ENCODE data around the gene RHOF.

RHOF gene

GRCh38 chr12:121793440-121793837 lies at the start of gene RHOF:
Gene RHOF (minus strand): TSS chr12:121793688. CDS start chr12:121793633, 55 bp downstream.
- no peak for DNase-seq

- no peak for DNase-seq
Observed at GRCh38 chr12:121839993-121840761, 46.7 kb upstream of the RHOF start.

GRCh38 chr12:121839106-121839992 lies 45.9 kb upstream of the RHOF start:
- DNase-seq = peak; percentile 96

- DNase-seq = no peak
Observed at GRCh38 chr12:121838126-121838525, 44.6 kb upstream of the RHOF start.

- no peak for DNase-seq
Observed at GRCh38 chr12:121837680-121838079, 44.2 kb upstream of the RHOF start.

GRCh38 chr12:121831571-121832245 lies 38.2 kb upstream of the RHOF start:
- DNase-seq = no peak

GRCh38 chr12:121830588-121831265 lies 37.2 kb upstream of the RHOF start:
- no peak for DNase-seq

GRCh38 chr12:121830134-121830533 lies 36.6 kb upstream of the RHOF start:
- no peak for DNase-seq

GRCh38 chr12:121829250-121829918 lies 35.9 kb upstream of the RHOF start:
- DNase-seq = no peak

GRCh38 chr12:121828826-121829225 lies 35.3 kb upstream of the RHOF start:
- DNase-seq = no peak

GRCh38 chr12:121828306-121828705 lies 34.8 kb upstream of the RHOF start:
- no peak for DNase-seq

- no peak for DNase-seq
Observed at GRCh38 chr12:121827351-121828099, 34.0 kb upstream of the RHOF start.

GRCh38 chr12:121826318-121827150 lies 33.0 kb upstream of the RHOF start:
- no peak for DNase-seq

GRCh38 chr12:121825041-121825523 lies 31.6 kb upstream of the RHOF start:
- no peak for DNase-seq

GRCh38 chr12:121823727-121824115 lies 30.2 kb upstream of the RHOF start:
- no peak for DNase-seq

GRCh38 chr12:121823101-121823726 lies 29.7 kb upstream of the RHOF start:
- no peak for DNase-seq

GRCh38 chr12:121822393-121823100 lies 29.1 kb upstream of the RHOF start:
- DNase-seq = no peak

- no peak for DNase-seq
Observed at GRCh38 chr12:121820056-121820455, 26.6 kb upstream of the RHOF start.

Data from NCI-H2171 (cell line).